Retinal pigment epithelial cell (primary cell): ENCODE data around the gene OR8K5.

ENCODE experiments used
- DNase-seq: peaks from one replicate; pipeline ENCODE4 v3.0.0-alpha.2; 2010; ENCODE audit warnings: low read depth
- H3K4me3 ChIP-seq: 2 replicates; pipeline ENCODE4 v1.5.1; 2011; ENCODE audit warnings: mild to moderate bottlenecking, low read length, control low read depth, moderate library complexity
- TF ChIP-seq, protein P1 (sequence below): conservative IDR thresholded peaks from 2 replicates; pipeline ENCODE4 v1.5.1; 2011; ENCODE audit warnings: low read depth, low read length, control low read depth, inconsistent platforms

The OR8K5 gene, protein sequence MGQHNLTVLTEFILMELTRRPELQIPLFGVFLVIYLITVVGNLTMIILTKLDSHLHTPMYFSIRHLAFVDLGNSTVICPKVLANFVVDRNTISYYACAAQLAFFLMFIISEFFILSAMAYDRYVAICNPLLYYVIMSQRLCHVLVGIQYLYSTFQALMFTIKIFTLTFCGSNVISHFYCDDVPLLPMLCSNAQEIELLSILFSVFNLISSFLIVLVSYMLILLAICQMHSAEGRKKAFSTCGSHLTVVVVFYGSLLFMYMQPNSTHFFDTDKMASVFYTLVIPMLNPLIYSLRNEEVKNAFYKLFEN

DNA sequence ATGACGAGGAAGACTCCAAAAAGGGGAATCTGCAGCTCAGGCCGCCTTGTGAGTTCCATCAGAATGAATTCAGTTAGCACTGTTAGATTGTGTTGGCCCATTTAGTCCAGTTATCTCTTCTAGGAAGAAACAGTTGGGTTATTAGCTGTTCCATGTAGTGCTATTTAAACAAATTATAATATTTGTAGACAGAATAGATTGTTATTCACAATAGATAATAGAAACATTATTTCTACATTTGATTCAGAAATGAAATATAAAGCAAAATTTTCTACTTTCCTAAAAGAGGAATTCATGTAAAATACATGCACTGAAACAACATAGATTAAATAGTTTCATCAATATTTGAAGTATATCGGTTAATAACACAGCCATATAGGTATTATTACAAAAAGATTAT, at the start of gene OR8K5:
TSS of gene OR8K5 (minus strand) at position 101 of the 400 bp plus-strand sequence. CDS start at position 101, 0 bp downstream.
- no peak within 1 kb of the TSS for H3K4me3 ChIP-seq
- no peak for DNase-seq
- TF ChIP-seq, protein P1, sequence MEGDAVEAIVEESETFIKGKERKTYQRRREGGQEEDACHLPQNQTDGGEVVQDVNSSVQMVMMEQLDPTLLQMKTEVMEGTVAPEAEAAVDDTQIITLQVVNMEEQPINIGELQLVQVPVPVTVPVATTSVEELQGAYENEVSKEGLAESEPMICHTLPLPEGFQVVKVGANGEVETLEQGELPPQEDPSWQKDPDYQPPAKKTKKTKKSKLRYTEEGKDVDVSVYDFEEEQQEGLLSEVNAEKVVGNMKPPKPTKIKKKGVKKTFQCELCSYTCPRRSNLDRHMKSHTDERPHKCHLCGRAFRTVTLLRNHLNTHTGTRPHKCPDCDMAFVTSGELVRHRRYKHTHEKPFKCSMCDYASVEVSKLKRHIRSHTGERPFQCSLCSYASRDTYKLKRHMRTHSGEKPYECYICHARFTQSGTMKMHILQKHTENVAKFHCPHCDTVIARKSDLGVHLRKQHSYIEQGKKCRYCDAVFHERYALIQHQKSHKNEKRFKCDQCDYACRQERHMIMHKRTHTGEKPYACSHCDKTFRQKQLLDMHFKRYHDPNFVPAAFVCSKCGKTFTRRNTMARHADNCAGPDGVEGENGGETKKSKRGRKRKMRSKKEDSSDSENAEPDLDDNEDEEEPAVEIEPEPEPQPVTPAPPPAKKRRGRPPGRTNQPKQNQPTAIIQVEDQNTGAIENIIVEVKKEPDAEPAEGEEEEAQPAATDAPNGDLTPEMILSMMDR: no peak

DNA sequence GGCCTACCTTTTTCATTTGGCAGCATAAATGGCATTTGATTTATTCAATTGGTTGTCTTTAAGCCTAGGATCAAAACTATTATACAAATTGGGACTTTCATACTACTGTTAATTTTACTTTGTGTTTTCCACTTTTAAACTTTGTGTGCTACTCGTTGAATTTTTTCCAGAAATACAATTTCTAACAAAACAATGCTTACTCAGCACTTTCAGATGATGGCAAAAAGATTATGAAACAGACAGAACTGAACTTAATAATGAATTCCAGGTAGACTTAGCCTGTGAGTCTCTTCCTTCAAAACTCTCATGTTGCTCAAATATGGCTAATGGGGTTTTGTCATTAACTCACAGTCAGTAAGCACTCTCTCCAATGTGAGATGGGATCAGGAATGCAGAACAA, 47.7 kb upstream of the OR8K5 start:
- TF ChIP-seq, protein P1: no peak
- DNase-seq: no peak
- H3K4me3 ChIP-seq: no peak overlapping the region

DNA sequence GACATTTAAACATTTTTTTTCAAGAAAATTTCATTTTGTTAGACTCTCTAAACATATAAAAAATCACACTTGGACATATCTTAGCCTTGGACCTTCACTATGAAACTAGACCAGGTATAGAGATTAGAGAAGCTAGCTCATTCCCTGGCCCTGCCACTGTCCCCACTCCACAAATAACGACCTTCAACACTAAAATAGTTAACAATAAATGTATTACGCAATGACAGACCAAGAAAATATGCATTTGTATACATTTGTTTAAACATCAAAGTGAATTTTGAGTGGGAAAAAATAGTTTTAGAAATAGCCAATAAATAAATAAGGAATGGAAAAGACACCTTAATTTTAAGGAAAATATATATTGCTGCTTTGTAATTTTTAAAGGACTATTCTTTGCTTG, 37.2 kb upstream of the OR8K5 start:
- no peak for DNase-seq
- H3K4me3 ChIP-seq: no peak overlapping the region
- TF ChIP-seq, protein P1: no peak

DNA sequence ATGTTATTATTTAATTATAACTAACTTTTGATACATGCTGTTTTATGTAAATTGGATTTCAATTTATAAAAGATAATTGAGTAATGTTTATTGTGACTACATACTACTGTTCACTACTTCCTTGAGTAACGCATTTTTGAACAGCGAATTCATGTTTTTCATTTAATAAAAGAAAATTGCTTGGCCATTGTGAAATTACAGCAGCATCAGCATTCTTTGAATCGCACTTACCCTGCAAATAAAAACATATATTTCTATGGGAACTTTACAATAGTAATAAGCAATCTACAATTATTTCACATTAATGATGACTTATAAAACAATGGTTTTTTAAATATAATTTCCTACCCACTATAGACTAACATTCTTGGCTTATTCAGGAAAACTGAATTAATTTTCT, 36.6 kb upstream of the OR8K5 start:
- no peak overlapping the region for H3K4me3 ChIP-seq
- TF ChIP-seq, protein P1: no peak

DNA sequence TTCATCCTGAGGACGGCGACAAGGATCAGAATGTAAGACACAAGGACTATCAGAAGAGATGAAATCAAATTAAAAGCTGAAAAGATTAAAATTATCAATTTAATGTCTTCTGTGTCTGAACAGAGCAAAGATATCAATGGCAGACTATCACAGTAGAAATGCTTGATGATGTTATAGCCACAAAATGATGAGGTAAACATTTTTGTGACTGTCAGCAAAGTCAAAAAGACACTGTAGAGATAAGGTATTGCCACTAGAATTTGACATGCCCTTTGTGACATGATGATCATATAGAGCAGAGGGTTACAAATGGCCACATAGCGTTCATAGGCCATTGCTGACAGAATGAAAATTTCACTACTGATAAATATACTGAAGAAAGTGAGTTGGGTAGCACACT, 28.5 kb upstream of the OR8K5 start:
- TF ChIP-seq, protein P1: no peak
- no peak for DNase-seq
- H3K4me3 ChIP-seq: no peak overlapping the region

More for the DNA sequence above, 36.6 kb upstream of the OR8K5 start:
- DNase-seq: no peak

DNA sequence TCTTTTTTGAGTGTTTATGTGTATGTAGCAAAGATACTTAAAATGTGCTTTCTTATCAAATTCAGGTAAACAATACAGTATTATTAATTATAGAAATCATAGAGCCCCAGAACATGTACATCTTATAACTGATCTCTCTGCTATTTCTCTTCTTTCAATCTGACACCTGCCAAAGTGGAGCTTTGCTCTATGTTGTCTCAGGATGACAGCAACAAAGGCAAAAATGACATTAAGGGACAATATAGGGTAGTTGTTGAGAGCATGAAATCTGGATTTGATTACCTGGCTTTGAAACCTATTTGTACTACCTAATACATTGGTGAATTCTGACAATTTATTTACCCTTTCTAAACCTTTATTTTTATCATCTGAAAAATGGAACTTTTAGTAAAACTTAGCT, 23.3 kb upstream of the OR8K5 start:
- H3K4me3 ChIP-seq: no peak overlapping the region
- TF ChIP-seq, protein P1: no peak
- DNase-seq: no peak

DNA sequence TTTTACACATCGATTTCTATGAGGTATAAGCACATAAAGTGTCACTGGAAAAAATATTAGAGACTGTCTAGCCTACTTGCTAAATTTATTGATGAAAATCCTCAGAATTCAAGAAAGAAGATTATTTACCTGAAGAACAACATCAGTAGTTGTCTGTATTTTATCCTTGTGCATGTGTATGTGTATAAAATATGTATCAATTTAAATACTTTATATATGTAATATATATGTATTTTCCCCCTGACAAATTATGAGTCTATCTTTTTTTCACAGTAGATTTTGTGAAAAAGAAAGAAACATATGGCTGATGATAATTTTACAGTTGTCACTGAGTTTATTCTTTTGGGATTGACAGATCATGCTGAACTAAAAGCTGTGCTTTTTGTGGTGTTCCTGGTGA, 16.2 kb upstream of the OR8K5 start, which contains the start of gene OR5J2:
TSS of gene OR5J2 (plus strand) at position 301 of the 400 bp plus-strand sequence. CDS start at position 301, 0 bp downstream.
- H3K4me3 ChIP-seq: no peak within 1 kb of the TSS
- DNase-seq: no peak
- TF ChIP-seq, protein P1: no peak
